Suprapubic skin (tissue), 4 donors: ENCODE measurements around the gene BCAS4. TPM values are rescaled to one million over a fixed set of nuclear protein-coding genes. Genes with fewer than 3 reads are reported as not detected.

Experiments used
- DNase-seq, 2 donors: peaks; one replicate each; pipeline ENCODE4 v3.0.0-alpha.2; 2019; ENCODE audit warnings: low spot score in 2 of 2
- H3K27ac ChIP-seq: fragments of 200-600 bp; sonication (generic); one replicate; pipeline ENCODE4 v1.5.1; 2019
- H3K27me3 ChIP-seq: fragments of 200-600 bp; sonication (generic); one replicate; pipeline ENCODE4 v1.5.1; 2019
- H3K36me3 ChIP-seq: fragments of 200-600 bp; sonication (generic); one replicate; pipeline ENCODE4 v1.5.1; 2019
- H3K4me1 ChIP-seq: fragments of 200-600 bp; sonication (generic); one replicate; pipeline ENCODE4 v1.5.1; 2019
- H3K4me3 ChIP-seq: fragments of 200-600 bp; sonication (generic); one replicate; pipeline ENCODE4 v1.5.1; 2019; ENCODE audit warnings: mild to moderate bottlenecking
- H3K9me3 ChIP-seq: fragments of 200-600 bp; sonication (generic); one replicate; pipeline ENCODE4 v1.5.1; 2019
- CTCF ChIP-seq, 2 donors: fragments of 200-600 bp in 1 of 2; fragments of 450-650 bp in 1 of 2; sonication (generic) in 1 of 2; IDR thresholded peaks; one replicate each; pipeline ENCODE4 v1.5.1; 2016 to 2019; ENCODE audit warnings: antibody characterized with exemption in 2 of 2, mild to moderate bottlenecking in 1 of 2, moderate library complexity in 1 of 2
- EP300 ChIP-seq: sonication (generic); formaldehyde crosslinking; IDR thresholded peaks from one replicate; pipeline ENCODE4 v1.6.1; 2017; ENCODE audit warnings: antibody characterized with exemption
- POLR2A ChIP-seq, 2 donors: fragments of 450-650 bp; IDR thresholded peaks; one replicate each; pipeline ENCODE4 v1.6.1; 2017; ENCODE audit warnings: antibody characterized with exemption in 2 of 2, mild to moderate bottlenecking in 2 of 2, moderate library complexity in 2 of 2
- POLR2AphosphoS5 ChIP-seq, 3 donors: sonication (generic); formaldehyde crosslinking; IDR thresholded peaks; one replicate each; pipeline ENCODE4 v1.6.1; 2017; ENCODE audit warnings: antibody characterized with exemption in 3 of 3
- WGBS: methylation state at CpG from one replicate; pipeline ENCODE4 v1.1.5; 2018; 5-methylcytosine and 5-hydroxymethylcytosine counted together
- total RNA-seq, 4 donors: library from RNA; depleted of rRNA; stranded (reverse); fragments of >200 nt; gene quantifications; one replicate each; pipeline ENCODE4 v1.1.0, GENCODE V29; 2016

BCAS4 gene
- total RNA-seq, 4 donors from 2014 or later, result 0.91 to 2.6 (median 1.2) TPM

DNA sequence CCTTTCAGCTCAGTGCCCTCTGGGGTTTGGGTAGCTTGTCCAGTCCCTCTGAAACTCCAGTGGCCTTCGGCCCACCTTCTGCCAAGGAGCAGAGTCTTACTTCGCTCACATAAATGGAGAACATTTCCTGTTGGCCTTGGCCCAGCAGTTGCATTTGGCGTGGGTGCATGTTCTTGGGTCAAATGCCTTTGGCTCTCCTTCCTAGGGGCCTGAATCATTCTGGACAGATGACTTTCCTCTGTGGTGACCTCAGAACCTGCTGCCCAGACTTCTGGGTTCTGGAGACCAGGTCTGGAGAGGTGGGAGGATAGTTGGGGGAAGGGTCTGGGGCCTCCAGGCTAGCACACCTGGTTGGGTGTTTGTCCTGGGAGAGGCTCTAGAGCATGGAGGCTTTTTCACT lies 29.3 kb downstream of the BCAS4 start:
- TF ChIP-seq POLR2A (IDR thresholded peaks at IDR 0.05), result no peak
- no peak for TF ChIP-seq CTCF (IDR thresholded peaks at IDR 0.05)
- TF ChIP-seq EP300, result no peak
- TF ChIP-seq POLR2AphosphoS5 (IDR thresholded peaks at IDR 0.05), result no peak
- no peak overlapping the region for H3K27ac ChIP-seq
- no peak overlapping the region for H3K4me3 ChIP-seq
- 52% methylated on average over 3 of the region's 3 CpGs for WGBS
- H3K27me3 ChIP-seq, result no peaks in the 10 kb centered on the region
- DNase-seq, result no peak
- no peaks in the 10 kb centered on the region for H3K9me3 ChIP-seq
- H3K36me3 ChIP-seq, result no peaks in the 10 kb centered on the region
- H3K4me1 ChIP-seq, result no peaks in the 10 kb centered on the region

DNA sequence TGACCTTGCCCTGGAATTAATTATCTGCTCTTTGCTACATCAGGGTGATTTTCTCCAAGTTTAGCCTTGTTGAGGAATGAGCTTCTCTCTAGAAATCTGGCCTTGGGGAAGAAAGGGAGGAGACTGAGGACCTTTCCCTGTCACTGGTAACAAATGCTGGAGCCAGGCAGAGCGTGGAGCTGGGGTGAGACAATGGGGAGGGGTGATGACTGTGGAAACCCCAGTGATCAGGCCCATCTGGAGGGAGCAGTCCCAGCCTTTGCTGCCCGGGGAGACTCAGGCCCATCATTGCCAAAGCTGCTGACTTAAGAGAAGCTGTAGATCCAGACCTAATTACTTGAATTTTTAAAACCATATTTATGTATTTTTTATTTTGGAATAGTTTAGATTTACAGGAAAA lies 31.3 kb downstream of the BCAS4 start:
- Histone ChIP-seq H3K27ac (no peak overlapping the region), H3K4me1 (no peaks in the 10 kb centered on the region), H3K36me3 (no peaks in the 10 kb centered on the region), H3K4me3 (no peak overlapping the region), H3K27me3 (no peaks in the 10 kb centered on the region), H3K9me3 (no peaks in the 10 kb centered on the region)
- TF ChIP-seq POLR2AphosphoS5 (IDR thresholded peaks at IDR 0.05), result no peak
- no peak for TF ChIP-seq CTCF (IDR thresholded peaks at IDR 0.05)
- TF ChIP-seq POLR2A (IDR thresholded peaks at IDR 0.05), result no peak
- no peak for TF ChIP-seq EP300
- WGBS, result 50% methylated on average over 2 of the region's 2 CpGs
- no peak for DNase-seq

DNA sequence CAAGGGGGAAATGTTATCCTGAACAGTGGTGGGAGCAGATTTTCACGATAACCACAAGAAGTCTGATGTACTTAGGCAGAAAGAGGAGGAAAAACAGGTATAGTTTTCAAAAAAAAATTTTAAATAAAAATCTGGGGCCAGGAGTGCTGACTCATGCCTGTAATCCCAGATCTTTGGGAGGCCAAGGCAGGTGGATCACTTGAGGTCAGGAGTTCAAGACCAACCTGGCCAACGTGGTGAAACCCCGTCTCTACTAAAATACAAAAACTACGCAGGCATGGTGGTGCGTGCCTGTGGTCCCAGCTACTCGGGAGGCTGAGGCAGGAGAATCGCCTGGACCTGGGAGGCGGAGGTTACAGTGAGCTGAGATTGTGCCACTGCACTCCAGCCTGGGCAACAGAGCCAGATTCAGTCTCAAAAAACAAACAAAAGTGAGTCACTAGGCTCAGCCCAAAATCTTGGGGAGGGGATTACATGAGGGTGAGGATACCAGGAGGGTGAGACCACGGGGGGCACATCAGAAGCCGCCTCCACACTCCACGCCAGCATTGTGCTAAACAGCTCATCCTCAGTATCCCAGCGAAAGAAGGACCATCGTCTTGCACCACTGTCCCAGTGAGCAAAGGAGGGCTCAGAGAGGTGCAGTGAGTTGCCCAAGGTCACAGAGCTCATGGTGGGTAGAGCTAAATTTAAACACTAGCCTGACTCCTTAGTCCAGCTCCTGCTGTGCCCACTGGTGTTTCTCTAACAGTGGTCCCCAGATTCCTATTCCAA lies 33.7 kb downstream of the BCAS4 start:
- H3K36me3 ChIP-seq, result no peaks in the 10 kb centered on the region
- H3K27me3 ChIP-seq, result no peaks in the 10 kb centered on the region
- H3K4me1 ChIP-seq, result no peaks in the 10 kb centered on the region
- no peaks in the 10 kb centered on the region for H3K9me3 ChIP-seq
- 94% methylated on average over 12 of the region's 13 CpGs for WGBS
- H3K4me3 ChIP-seq, result no peak overlapping the region
- TF ChIP-seq POLR2AphosphoS5 (IDR thresholded peaks at IDR 0.05) (no peak), POLR2A (IDR thresholded peaks at IDR 0.05) (no peak), CTCF (IDR thresholded peaks at IDR 0.05) (no peak), EP300 (no peak)
- DNase-seq, result no peak
- H3K27ac ChIP-seq, result no peak overlapping the region

DNA sequence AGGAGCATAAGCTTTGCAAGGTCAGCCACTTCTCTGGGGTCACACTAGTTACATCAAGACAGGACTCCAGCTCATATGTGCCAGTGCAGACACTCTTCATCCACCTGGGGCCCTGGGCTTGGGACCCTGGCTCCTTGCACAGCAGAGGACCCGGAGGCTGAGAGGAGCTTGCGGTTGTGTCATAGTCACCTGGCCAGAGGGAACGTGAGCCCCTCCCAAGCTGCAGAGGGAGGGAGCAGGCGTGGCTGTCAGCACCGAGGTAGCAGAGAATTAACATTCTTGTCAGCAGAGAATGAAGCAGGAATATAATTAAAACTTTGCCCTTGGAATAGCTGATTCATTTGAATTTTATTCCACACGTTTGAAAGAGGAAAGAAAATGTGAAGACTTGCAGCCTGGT lies 36.8 kb downstream of the BCAS4 start:
- Histone ChIP-seq H3K4me3 (no peak overlapping the region), H3K27me3 (no peaks in the 10 kb centered on the region), H3K9me3 (no peaks in the 10 kb centered on the region), H3K4me1 (no peaks in the 10 kb centered on the region), H3K36me3 (no peaks in the 10 kb centered on the region), H3K27ac (no peak overlapping the region)
- TF ChIP-seq POLR2A (IDR thresholded peaks at IDR 0.05) (no peak), POLR2AphosphoS5 (IDR thresholded peaks at IDR 0.05) (no peak), EP300 (no peak), CTCF (IDR thresholded peaks at IDR 0.05) (no peak)
- 66% methylated on average over 6 of the region's 6 CpGs for WGBS
- no peak for DNase-seq

DNA sequence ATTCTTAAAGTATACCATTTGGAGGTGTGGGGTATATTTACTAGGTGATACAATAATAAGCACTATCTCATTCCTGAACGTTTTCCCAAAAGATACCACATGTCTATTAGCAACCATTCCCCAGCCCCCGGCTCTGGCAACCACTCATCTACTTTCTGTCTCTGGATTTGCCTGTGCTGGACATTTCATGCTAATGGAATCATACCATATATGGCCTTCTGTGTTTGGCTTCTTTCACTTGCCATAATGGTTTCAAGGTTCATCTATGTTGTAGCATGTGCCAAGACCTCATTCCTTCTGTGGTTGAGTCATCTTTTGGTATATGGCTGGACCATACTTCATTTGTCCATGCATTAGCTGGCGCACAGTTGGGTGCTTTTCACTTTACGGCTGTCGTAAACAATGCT lies 39.7 kb downstream of the BCAS4 start:
- H3K27ac ChIP-seq, result no peak overlapping the region
- no peak overlapping the region for H3K4me3 ChIP-seq
- DNase-seq, result no peak
- 70% methylated on average over 5 of the region's 5 CpGs for WGBS
- no peaks in the 10 kb centered on the region for H3K9me3 ChIP-seq
- H3K4me1 ChIP-seq, result peaks cover 26% of the 10 kb centered on the region
- no peaks in the 10 kb centered on the region for H3K36me3 ChIP-seq
- TF ChIP-seq EP300 (no peak), POLR2AphosphoS5 (IDR thresholded peaks at IDR 0.05) (no peak), POLR2A (IDR thresholded peaks at IDR 0.05) (no peak), CTCF (IDR thresholded peaks at IDR 0.05) (no peak)
- H3K27me3 ChIP-seq, result no peaks in the 10 kb centered on the region
